ENCODE results near the gene SMYD3. TPM values are rescaled to one million over a fixed set of nuclear protein-coding genes. Genes with fewer than 3 reads are reported as not detected.
A peak's percentile ranks its signal among the peaks of the same experiment; 100 is the strongest.

SMYD3 gene
- total and polyA plus RNA-seq, 4 donors = 10.5 to 40.1 (median 32.5) TPM

GRCh38 chr1:246301553-246302250 lies 205.4 kb downstream of the SMYD3 start:
- peaks cover 0 to 22% (median 5%) of the 10 kb centered on the region in 5 donors for H3K4me1 ChIP-seq (ENCODE audit: control insufficient read depth in 5 of 5, insufficient read depth in 5 of 5, low read length in 5 of 5)
- H3K27ac ChIP-seq (ENCODE audit: low read depth in 1 of 2, low read length in 1 of 2) = no peak overlapping the region
- no peak for TF ChIP-seq CTCF (IDR thresholded peaks at IDR 0.05; ENCODE audit: control extremely low read depth, extremely low read depth)
- 81 to 94% methylated on average over 6 of the region's 6 CpGs for WGBS, 2 donors
- H3K9me3 ChIP-seq (ENCODE audit: control insufficient read depth in 4 of 4, insufficient read depth in 3 of 4, low read length in 3 of 4) = no peaks in the 10 kb centered on the region
- H3K36me3 ChIP-seq (ENCODE audit: control insufficient read depth in 4 of 4, insufficient read depth in 4 of 4, low read length in 4 of 4) = no peaks in the 10 kb centered on the region
- peak overlapping the region in 1 of 2 donors; percentile 16 for H3K9ac ChIP-seq (ENCODE audit: insufficient read depth in 1 of 2, low read length in 2 of 2)
- no peak for ATAC-seq (ENCODE audit: insufficient read depth, low FRiP score)
- no peaks in the 10 kb centered on the region for H3K27me3 ChIP-seq (ENCODE audit: control insufficient read depth in 3 of 3, insufficient read depth in 3 of 3, low read length in 2 of 3)
- no peak overlapping the region for H3K4me3 ChIP-seq
- peak in 2 of 3 donors; percentile 40 to 46 for DNase-seq

- no peaks in the 10 kb centered on the region for H3K9me3 ChIP-seq (ENCODE audit: control insufficient read depth in 4 of 4, insufficient read depth in 3 of 4, low read length in 3 of 4)
- DNase-seq (peak in 2 of 3 donors; percentile 34 to 57), ATAC-seq (ENCODE audit: insufficient read depth, low FRiP score) (no peak)
- H3K27me3 ChIP-seq (ENCODE audit: control insufficient read depth in 3 of 3, insufficient read depth in 3 of 3, low read length in 2 of 3) = no peaks in the 10 kb centered on the region
- no peak overlapping the region for H3K4me3 ChIP-seq
- H3K9ac ChIP-seq (ENCODE audit: insufficient read depth in 1 of 2, low read length in 2 of 2) = peak overlapping the region in 1 of 2 donors; percentile 30
- no peak overlapping the region for H3K27ac ChIP-seq (ENCODE audit: low read depth in 1 of 2, low read length in 1 of 2)
- TF ChIP-seq CTCF (IDR thresholded peaks at IDR 0.05; ENCODE audit: control extremely low read depth, extremely low read depth) = no peak
- H3K4me1 ChIP-seq (ENCODE audit: control insufficient read depth in 5 of 5, insufficient read depth in 5 of 5, low read length in 5 of 5) = peaks cover 0 to 25% (median 5%) of the 10 kb centered on the region in 5 donors
- no peaks in the 10 kb centered on the region for H3K36me3 ChIP-seq (ENCODE audit: control insufficient read depth in 4 of 4, insufficient read depth in 4 of 4, low read length in 4 of 4)
- 62 to 72% methylated on average over 6 of the region's 6 CpGs for WGBS, 2 donors
Observed at GRCh38 chr1:246300626-246301549, 206.2 kb downstream of the SMYD3 start.

GRCh38 chr1:246297279-246298265 lies 209.5 kb downstream of the SMYD3 start:
- no peaks in the 10 kb centered on the region for H3K27me3 ChIP-seq (ENCODE audit: control insufficient read depth in 3 of 3, insufficient read depth in 3 of 3, low read length in 2 of 3)
- no peak overlapping the region for H3K9ac ChIP-seq (ENCODE audit: insufficient read depth in 1 of 2, low read length in 2 of 2)
- peaks cover 0 to 30% (median 5%) of the 10 kb centered on the region in 5 donors for H3K4me1 ChIP-seq (ENCODE audit: control insufficient read depth in 5 of 5, insufficient read depth in 5 of 5, low read length in 5 of 5)
- H3K9me3 ChIP-seq (ENCODE audit: control insufficient read depth in 4 of 4, insufficient read depth in 3 of 4, low read length in 3 of 4) = no peaks in the 10 kb centered on the region
- 71 to 87% methylated on average over 5 of the region's 5 CpGs for WGBS, 2 donors
- DNase-seq (no peak), ATAC-seq (ENCODE audit: insufficient read depth, low FRiP score) (no peak)
- H3K36me3 ChIP-seq (ENCODE audit: control insufficient read depth in 4 of 4, insufficient read depth in 4 of 4, low read length in 4 of 4) = no peaks in the 10 kb centered on the region
- TF ChIP-seq CTCF (IDR thresholded peaks at IDR 0.05; ENCODE audit: control extremely low read depth, extremely low read depth) = no peak
- H3K4me3 ChIP-seq = no peak overlapping the region
- no peak overlapping the region for H3K27ac ChIP-seq (ENCODE audit: low read depth in 1 of 2, low read length in 1 of 2)
